Spinal cord (tissue), 10 donors: ENCODE results near the gene MRFAP1. TPM values are rescaled to one million over a fixed set of nuclear protein-coding genes. Genes with fewer than 3 reads are reported as not detected.

Experiments used
- DNase-seq, 6 donors: peaks; one replicate each; pipeline versions ENCODE4 v3.0.0 to v3.0.0-alpha.2; 2013 to 2015; ENCODE audit warnings: low spot score in 6 of 6, low read depth in 4 of 6
- H3K27ac ChIP-seq: one replicate; pipeline ENCODE4 v1.5.1; 2013; ENCODE audit warnings: low read depth, low read length, control low read depth
- H3K27me3 ChIP-seq: one replicate; pipeline ENCODE4 v1.6.1; 2013; ENCODE audit warnings: low read length; ENCODE audit not compliant: control insufficient read depth, insufficient read depth
- H3K36me3 ChIP-seq: one replicate; pipeline ENCODE4 v1.6.1; 2013; ENCODE audit warnings: low read length; ENCODE audit not compliant: control insufficient read depth, insufficient read depth
- H3K4me1 ChIP-seq: one replicate; pipeline ENCODE4 v1.6.1; 2013; ENCODE audit warnings: low read length; ENCODE audit not compliant: control insufficient read depth, insufficient read depth
- H3K4me3 ChIP-seq: one replicate; pipeline ENCODE4 v1.5.1; 2013; ENCODE audit warnings: low read depth, low read length, control low read depth
- H3K9me3 ChIP-seq: one replicate; pipeline ENCODE4 v1.6.1; 2013; ENCODE audit warnings: low read length; ENCODE audit not compliant: control insufficient read depth, insufficient read depth
- WGBS: methylation state at CpG from one replicate; pipeline ENCODE4 v1.1.5; 2013; ENCODE audit warnings: missing lambda C conversion rate; ENCODE audit not compliant: insufficient coverage; 5-methylcytosine and 5-hydroxymethylcytosine counted together
- polyA plus RNA-seq, 2 donors: library from polyadenylated mRNA; unstranded; fragments of 120-200 nt; gene quantifications; one replicate each; pipeline ENCODE4 v1.2.1, GENCODE V29; 2013; ENCODE audit not compliant: insufficient read length in 2 of 2
- total RNA-seq, 2 donors: library from RNA; depleted of rRNA in 1 of 2; stranded (reverse); fragments of 120-200 nt in 1 of 2; fragments of >200 nt in 1 of 2; gene quantifications; one replicate each; pipeline versions ENCODE4 v1.2.3 to v1.2.4, GENCODE V29; 2013 to 2014
- donor health status: healthy.

Gene MRFAP1
- total and polyA plus RNA-seq, 4 donors, result 103 to 616 (median 316) TPM

DNA sequence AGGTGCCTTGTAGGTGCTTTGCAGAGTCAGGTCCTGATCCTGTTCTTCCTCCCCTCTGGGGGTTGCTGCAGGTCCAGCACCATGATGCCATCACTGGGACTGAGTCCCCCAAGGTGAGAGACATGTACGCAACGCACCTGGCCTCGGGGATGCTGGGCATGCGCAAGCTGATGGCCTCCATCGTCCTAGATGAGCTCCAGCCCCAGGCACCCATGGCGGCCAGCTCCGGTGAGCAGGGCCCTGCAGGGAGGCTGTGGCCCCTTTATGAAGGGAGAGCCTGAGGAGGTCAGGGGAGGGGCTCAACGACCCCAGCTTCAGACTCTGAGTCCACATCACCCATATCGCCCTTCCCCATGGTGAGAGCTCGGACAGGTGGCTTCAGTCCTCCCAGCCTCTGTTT, 42.4 kb upstream of the MRFAP1 start:
- H3K4me1 ChIP-seq, result no peaks in the 10 kb centered on the region
- H3K27ac ChIP-seq, result no peak overlapping the region

DNA sequence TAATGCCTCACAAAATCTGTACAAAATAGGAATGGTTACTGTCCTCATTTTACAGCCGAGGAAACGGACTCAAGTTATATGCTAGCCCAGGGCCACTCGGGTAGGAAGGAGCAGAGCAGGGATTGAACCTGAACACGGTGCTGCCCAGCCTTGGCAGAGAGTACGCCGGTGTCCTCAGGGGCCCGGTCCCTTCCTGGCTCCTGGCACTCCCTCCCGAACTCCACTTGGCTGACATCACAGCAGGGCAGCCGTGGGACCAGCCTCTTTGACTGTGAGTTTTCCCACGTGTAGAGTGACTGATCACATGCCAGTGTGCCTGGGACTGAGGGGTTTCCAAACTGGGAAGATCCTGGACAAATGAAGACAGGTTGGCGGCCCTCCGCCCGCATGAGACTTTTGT, 41.8 kb upstream of the MRFAP1 start:
- H3K4me3 ChIP-seq, result no peak overlapping the region
- no peak for DNase-seq
- H3K4me1 ChIP-seq, result no peaks in the 10 kb centered on the region
- H3K9me3 ChIP-seq, result no peaks in the 10 kb centered on the region
- H3K27ac ChIP-seq, result no peak overlapping the region
- 80% methylated on average over 13 of the region's 13 CpGs for WGBS
- H3K27me3 ChIP-seq, result no peaks in the 10 kb centered on the region
- H3K36me3 ChIP-seq, result peaks cover 76% of the 10 kb centered on the region

More for the DNA sequence above, 42.4 kb upstream of the MRFAP1 start:
- H3K4me3 ChIP-seq, result no peak overlapping the region
- peaks cover 79% of the 10 kb centered on the region for H3K36me3 ChIP-seq
- no peaks in the 10 kb centered on the region for H3K27me3 ChIP-seq
- 92% methylated on average over 7 of the region's 10 CpGs for WGBS
- DNase-seq, result no peak
- no peaks in the 10 kb centered on the region for H3K9me3 ChIP-seq

DNA sequence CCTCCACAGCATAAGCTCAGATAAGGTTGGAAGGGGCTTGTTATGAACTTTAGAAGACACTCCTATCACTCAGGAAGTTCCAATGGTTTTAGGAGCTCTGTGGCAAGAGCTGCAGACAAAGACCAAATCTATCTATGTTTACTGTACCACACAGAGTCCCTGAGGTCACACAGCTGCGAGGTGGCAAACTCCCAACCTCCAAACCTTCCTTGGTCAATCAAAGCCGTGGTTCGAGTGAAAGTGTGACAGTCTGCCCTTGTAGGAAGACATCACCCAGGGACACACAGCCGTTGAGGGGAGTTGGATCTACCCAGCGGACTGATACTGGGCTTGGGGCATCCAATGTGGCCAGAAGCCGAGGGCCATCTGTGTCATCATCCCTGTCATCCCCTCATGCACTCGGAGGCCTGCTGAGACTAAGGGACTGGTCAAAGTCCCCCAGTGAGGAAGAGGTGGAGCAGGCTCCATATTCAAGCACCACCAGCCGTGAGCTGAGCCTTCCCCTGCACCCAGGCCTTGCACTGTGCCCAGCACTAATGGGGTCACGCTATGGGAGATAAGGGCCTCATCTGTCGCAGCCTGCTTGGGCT, 38.7 kb upstream of the MRFAP1 start:
- Histone ChIP-seq H3K4me1 (no peaks in the 10 kb centered on the region), H3K27ac (no peak overlapping the region), H3K9me3 (no peaks in the 10 kb centered on the region), H3K36me3 (peaks cover 80% of the 10 kb centered on the region), H3K4me3 (no peak overlapping the region), H3K27me3 (no peaks in the 10 kb centered on the region)
- WGBS, result 86% methylated on average over 8 of the region's 10 CpGs
- DNase-seq, result no peak

DNA sequence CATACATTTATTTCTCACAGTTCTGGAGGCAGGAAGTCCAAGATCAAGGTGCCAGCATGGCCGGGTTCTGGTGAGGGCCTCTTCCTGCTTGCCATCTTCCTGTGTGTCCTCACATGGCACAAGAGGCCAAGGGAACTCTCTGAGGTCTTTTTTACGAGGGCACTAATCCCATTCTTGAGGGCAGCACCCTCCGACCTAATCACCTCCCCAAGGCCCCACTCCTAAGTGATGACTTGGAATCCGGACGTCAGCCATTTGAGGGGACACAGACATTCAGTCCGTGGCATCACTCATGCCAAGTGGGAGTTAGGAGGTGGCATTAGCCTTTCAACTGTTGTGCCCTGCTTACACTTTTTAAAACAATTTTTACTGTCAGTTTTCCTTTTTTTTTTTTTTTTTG, 38.2 kb upstream of the MRFAP1 start:
- 93% methylated on average over 2 of the region's 6 CpGs for WGBS

DNA sequence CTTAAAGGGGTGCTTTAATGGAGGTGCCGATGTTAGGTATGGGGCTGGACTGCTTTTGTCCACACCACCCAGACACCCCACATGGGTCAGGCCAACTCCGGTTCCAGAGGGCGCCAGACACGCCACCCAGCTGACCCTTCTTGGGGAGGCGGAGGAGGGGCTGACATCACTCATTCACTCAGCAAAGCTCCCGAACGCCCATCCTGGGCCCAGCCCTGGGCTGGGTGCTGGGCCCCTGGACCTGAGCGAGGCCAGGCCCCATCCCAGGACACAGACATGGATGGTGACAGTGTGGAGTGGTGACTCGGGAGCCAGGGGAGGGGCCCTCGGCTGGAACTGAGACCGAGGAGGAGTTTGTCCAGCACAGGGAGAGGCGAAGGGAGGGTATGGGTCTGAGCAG, 37.4 kb upstream of the MRFAP1 start:
- 90% methylated on average over 7 of the region's 12 CpGs for WGBS
- H3K4me1 ChIP-seq, result no peaks in the 10 kb centered on the region

More for the DNA sequence above, 38.2 kb upstream of the MRFAP1 start:
- no peaks in the 10 kb centered on the region for H3K4me1 ChIP-seq
- no peak overlapping the region for H3K4me3 ChIP-seq
- no peak for DNase-seq
- H3K27me3 ChIP-seq, result no peaks in the 10 kb centered on the region
- peaks cover 75% of the 10 kb centered on the region for H3K36me3 ChIP-seq
- H3K27ac ChIP-seq, result no peak overlapping the region
- H3K9me3 ChIP-seq, result no peaks in the 10 kb centered on the region

DNA sequence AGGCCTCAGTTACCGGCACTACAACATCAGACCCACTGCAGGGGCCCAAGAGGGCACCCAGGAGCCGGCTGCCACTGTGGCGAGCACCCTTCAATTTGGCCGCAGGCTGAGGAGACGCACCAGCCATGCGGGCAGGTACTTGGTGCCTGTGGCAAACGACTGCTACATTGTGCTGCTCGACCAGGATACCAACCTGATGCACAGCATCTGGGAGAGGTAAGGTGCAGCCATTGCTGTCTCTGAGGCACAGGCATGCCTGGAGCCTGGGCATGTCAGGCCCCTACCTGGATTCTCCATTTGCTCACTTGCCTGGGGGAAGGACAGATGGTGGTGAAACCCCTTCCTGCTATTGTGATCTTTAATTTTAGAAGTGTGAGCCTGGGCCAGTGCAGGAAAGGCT, 35.4 kb upstream of the MRFAP1 start:
- Histone ChIP-seq H3K9me3 (no peaks in the 10 kb centered on the region), H3K4me1 (no peaks in the 10 kb centered on the region), H3K27me3 (no peaks in the 10 kb centered on the region), H3K4me3 (no peak overlapping the region), H3K36me3 (peaks cover 69% of the 10 kb centered on the region), H3K27ac (no peak overlapping the region)
- DNase-seq, result no peak
- 98% methylated on average over 8 of the region's 8 CpGs for WGBS

More for the DNA sequence above, 37.4 kb upstream of the MRFAP1 start:
- H3K9me3 ChIP-seq, result no peaks in the 10 kb centered on the region
- H3K27me3 ChIP-seq, result no peaks in the 10 kb centered on the region
- DNase-seq, result no peak
- no peak overlapping the region for H3K4me3 ChIP-seq
- H3K36me3 ChIP-seq, result peaks cover 68% of the 10 kb centered on the region
- no peak overlapping the region for H3K27ac ChIP-seq

DNA sequence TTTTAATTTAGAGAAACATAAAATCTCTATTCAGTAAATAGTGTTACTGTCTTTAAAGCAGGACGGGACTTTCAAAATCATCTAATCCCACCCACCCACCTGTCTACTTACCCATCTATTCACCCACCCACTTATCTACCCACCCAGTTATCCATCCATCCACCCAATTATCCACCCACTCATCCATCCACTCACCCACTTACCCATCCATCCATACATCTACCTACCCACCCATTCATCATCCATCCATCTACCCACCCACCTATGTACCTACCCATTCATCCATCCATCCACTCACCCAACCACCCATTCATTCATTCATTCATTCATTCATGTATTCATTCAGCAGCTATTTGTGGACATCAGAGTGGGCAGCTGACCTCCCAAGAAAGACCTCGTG, 34.9 kb upstream of the MRFAP1 start:
- H3K9me3 ChIP-seq, result no peaks in the 10 kb centered on the region
- DNase-seq, result no peak
- H3K27me3 ChIP-seq, result no peaks in the 10 kb centered on the region
- no peak overlapping the region for H3K27ac ChIP-seq
- H3K4me1 ChIP-seq, result no peaks in the 10 kb centered on the region
- WGBS, result 100% methylated on average over 2 of the region's 2 CpGs
- no peak overlapping the region for H3K4me3 ChIP-seq
- H3K36me3 ChIP-seq, result peaks cover 69% of the 10 kb centered on the region

DNA sequence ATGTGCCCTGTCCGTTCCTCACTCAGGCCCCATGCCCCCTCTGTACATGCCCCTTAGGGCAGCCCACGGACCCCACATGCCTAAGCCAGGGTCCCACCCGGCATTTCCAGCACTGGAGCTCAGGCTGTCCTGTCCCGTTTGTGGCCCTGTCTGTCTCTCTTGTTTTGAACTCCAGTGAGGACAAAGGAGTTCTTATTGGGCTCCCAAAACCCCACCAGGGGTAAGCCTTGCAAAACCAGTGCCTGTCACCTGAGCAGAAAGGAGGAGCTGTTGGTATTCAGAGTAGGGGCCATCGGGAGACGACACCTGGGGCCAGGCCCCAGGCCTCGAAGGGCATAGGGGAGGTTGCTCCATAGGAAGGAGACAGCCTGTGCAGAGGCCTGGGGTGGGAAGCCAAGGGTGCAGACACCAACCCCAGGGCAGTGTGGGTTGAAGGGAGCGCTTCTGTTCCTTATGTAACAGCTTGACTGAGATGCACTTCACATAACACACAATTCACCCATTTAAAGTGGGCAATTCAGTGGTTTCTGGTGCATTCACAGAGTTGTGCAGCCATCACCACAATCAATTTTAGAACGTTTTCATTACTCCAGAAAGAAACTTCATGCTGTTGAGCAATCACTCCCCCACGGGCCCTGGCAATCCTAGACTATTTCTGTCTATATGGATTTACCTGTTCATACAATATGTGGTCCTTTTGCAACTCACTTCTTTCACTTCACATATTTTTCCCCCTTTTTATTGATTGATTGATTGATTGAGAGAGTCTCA, 33.8 kb upstream of the MRFAP1 start:
- WGBS, result 92% methylated on average over 9 of the region's 10 CpGs
- no peak for DNase-seq
- Histone ChIP-seq H3K36me3 (peaks cover 76% of the 10 kb centered on the region), H3K4me1 (no peaks in the 10 kb centered on the region), H3K27ac (no peak overlapping the region), H3K4me3 (no peak overlapping the region), H3K27me3 (no peaks in the 10 kb centered on the region), H3K9me3 (no peaks in the 10 kb centered on the region)

DNA sequence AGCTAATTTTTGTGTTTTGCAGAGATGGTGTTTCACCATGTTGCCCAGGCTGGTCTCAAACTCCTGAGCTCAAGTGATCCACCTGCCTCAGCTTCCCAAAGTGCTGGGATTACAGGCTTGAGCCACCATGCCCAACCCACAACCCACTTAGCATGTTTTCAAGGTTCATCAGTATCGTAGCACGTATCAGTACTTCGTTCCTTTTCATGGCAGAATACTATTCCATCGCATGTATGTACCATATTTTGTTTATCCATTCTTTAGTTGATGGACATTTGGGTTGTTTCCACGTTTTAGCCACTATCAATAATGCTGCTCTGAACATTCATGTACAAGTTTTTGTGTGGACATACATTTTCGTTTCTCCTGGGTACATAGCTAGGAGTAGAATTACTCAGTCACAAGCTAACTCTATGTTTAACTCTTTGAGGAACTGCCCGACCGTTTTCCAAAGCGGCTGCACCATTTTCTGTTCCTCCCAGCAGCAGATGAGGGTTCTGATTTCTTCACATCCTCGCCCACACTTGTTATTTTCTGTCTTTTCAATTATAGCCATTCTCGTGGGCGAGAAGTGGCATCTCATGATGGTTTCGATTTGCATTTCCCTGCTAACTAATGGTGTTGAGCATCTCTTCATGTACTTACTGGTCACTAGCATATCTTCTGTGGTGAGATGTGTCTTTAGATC, 33.0 kb upstream of the MRFAP1 start:
- Histone ChIP-seq H3K27ac (no peak overlapping the region), H3K4me1 (no peaks in the 10 kb centered on the region), H3K27me3 (no peaks in the 10 kb centered on the region), H3K4me3 (no peak overlapping the region), H3K9me3 (no peaks in the 10 kb centered on the region), H3K36me3 (peaks cover 75% of the 10 kb centered on the region)
- DNase-seq, result no peak
- 93% methylated on average over 4 of the region's 13 CpGs for WGBS
